K562 treated with DMSO at 1 percent for 48 hours (cell line): ENCODE data around the gene SHANK3. TPM values are rescaled to one million over a fixed set of nuclear protein-coding genes. Genes with fewer than 3 reads are reported as not detected.

Source experiments
- total RNA-seq: library from RNA; unstranded; fragments of 300-600 nt; gene quantifications from 2 replicates; pipeline ENCODE4 v1.2.3, GENCODE V29; 2022; ENCODE audit warnings: low replicate concordance; ENCODE audit errors: extremely low read depth

SHANK3 gene
- not detected in 2 replicates for total RNA-seq

DNA sequence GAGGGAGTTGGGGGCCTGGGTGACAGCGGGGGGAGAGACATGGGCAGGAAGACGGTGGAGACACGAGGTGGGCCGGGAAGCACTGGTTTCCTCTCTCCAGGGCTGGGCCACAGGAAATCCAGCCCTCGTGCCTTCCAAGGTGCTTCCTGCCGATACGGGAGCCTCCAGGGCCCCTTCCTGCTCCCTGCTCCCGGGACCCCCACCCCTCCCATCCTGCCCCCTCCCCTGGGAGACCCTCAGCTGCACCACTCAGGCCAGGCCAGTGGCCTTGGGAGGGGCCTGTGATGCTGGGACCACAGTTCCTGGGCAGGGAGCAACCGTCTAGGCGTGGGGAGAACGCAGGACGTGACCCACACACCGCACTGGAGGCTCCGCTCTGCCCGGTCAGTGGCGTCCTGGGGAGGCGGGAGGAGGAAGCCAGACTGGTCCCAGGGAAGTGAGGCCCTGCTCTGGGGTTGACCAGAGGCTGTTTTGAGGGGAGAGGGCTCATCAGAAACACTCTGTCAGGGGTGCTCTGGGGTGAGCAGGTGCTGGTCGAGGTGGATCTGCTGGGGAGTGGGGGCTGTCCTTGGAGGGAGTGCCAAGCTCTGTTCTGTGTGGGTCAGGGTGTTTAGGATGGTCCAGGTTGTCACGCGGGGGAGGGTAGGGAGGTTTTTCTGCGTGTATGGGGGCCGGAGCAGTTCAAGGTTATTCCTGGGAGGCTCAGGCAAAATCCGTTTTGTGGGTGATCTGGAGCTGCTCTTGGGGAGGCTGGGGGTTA lies at the start of gene SHANK3:
Gene SHANK3, plus strand, starts transcription at position 353 of the 760 bp plus-strand sequence.

DNA sequence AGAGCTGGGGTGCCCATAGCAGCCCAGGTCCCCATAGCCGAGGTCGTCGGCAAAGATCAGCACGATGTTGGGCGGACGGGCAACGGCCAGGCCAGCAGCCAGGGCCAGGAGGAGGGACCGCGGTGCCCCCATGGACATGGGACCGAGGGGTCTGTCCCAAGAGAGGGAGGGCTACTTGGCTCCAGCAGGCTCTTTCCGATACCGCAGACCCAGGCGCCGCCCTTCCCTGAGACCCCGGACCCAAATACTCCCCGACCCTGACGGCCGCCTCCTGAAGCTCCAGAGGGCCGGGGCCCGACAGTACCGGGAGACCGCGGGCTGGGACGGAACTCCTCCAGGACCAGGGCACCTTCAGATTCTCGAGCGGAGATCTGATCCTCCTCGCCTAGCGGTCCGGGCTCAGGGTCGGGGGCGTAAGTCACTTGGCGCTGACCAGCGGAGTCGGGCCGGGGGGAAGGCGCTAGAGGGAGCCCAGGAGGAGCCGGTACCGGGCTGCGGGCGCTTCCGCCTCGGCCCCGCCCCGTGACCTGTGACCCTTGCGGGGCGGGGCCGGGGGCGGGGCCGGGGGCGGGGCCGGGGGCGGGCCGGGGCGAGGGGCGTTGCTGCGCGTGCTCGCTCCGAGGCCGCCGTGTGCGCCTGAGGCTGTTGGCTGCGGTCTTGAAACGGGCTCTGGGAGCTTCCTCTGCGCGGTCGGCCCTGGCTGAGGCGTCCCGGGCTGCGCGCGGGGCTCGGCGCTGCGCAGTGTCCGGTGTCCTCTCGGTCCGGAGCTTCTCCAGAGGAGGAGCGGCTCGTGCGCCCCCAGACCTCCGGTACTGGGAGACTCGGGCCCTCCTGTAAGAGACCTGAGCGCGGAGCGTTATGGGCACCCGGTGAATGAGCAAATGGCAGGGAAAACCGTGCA lies 44.7 kb upstream of the SHANK3 start, which contains the start of gene ARSA:
Gene ARSA, minus strand, starts transcription at position 511 of the 901 bp plus-strand sequence. Its CDS starts 373 bp downstream, at position 138.

Other genes with a start within 250 kb of the SHANK3 start
- gene SBF1, start 197.8 kb upstream of the SHANK3 start, total RNA-seq = 58.0 TPM in 1 of 2 replicates, not detected in the other
- not detected in 2 replicates for gene ADM2, start 191.3 kb upstream of the SHANK3 start, total RNA-seq
- not detected in 2 replicates for gene MIOX, start 186.0 kb upstream of the SHANK3 start, total RNA-seq
- gene LMF2, start 165.1 kb upstream of the SHANK3 start, total RNA-seq = not detected in 2 replicates
- not detected in 2 replicates for gene NCAPH2, start 164.6 kb upstream of the SHANK3 start, total RNA-seq
- gene SCO2, start 147.2 kb upstream of the SHANK3 start, total RNA-seq = not detected in 2 replicates
- not detected in 2 replicates for gene TYMP, start 142.8 kb upstream of the SHANK3 start, total RNA-seq
- gene KLHDC7B, start 126.9 kb upstream of the SHANK3 start, total RNA-seq = not detected in 2 replicates
- not detected in 2 replicates for gene SYCE3, start 109.9 kb upstream of the SHANK3 start, total RNA-seq
- not detected in 2 replicates for gene CPT1B, start 94.4 kb upstream of the SHANK3 start, total RNA-seq
- gene CHKB, start 90.0 kb upstream of the SHANK3 start, total RNA-seq = not detected in 2 replicates
- gene MAPK8IP2, start 72.0 kb upstream of the SHANK3 start, total RNA-seq = not detected in 2 replicates
- gene ARSA, start 44.7 kb upstream of the SHANK3 start, total RNA-seq = not detected in 2 replicates
- not detected in 2 replicates for gene ACR, start 65.4 kb downstream of the SHANK3 start, total RNA-seq
- not detected in 2 replicates for gene RABL2B, start 110.8 kb downstream of the SHANK3 start, total RNA-seq